Left lung (tissue), 10 donors: ENCODE data around the gene HIBADH. TPM values are rescaled to one million over a fixed set of nuclear protein-coding genes. Genes with fewer than 3 reads are reported as not detected.

Experiments
- ATAC-seq: fragments of 200-7000 bp; cut with Tn5 transposase; one replicate; pipeline ENCODE4 v1.9.1; 2020; ENCODE audit warnings: moderate library complexity
- DNase-seq, 4 donors: peaks; one replicate each; pipeline ENCODE4 v3.0.0-alpha.2; 2013 to 2020
- H3K27ac ChIP-seq, 2 donors: fragments of 200-600 bp; sonication (generic) in 1 of 2; one replicate each; pipeline versions ENCODE4 v1.5.0 to v1.8.0; 2020 to 2021
- H3K27me3 ChIP-seq, 2 donors: fragments of 200-600 bp; sonication (generic) in 1 of 2; one replicate each; pipeline versions ENCODE4 v1.5.0 to v1.8.0; 2020 to 2021
- H3K36me3 ChIP-seq, 2 donors: fragments of 200-600 bp; sonication (generic) in 1 of 2; one replicate each; pipeline versions ENCODE4 v1.5.0 to v1.8.0; 2020 to 2021
- H3K4me1 ChIP-seq, 2 donors: fragments of 200-600 bp; one replicate each; pipeline ENCODE4 v1.8.0; 2021
- H3K4me3 ChIP-seq, 2 donors: fragments of 200-600 bp; sonication (generic) in 1 of 2; one replicate each; pipeline versions ENCODE4 v1.5.0 to v1.8.0; 2020 to 2021; ENCODE audit warnings: mild to moderate bottlenecking in 1 of 2
- H3K9me3 ChIP-seq, 2 donors: fragments of 200-600 bp; sonication (generic) in 1 of 2; one replicate each; pipeline versions ENCODE4 v1.5.0 to v1.8.0; 2020 to 2021
- CTCF ChIP-seq, 2 donors: fragments of 200-600 bp; sonication (generic) in 1 of 2; IDR thresholded peaks; one replicate each; pipeline versions ENCODE4 v1.5.0 to v1.8.0; 2021; ENCODE audit warnings: antibody characterized with exemption in 2 of 2
- intact Hi-C, 2 donors: fragments of 100-400 bp; cut with DNase I; formaldehyde crosslinking; loops; one replicate each; pipeline versions ENCODE4 v1.11.2 to v1.14.2; 2022
- polyA plus RNA-seq, 6 donors: library from polyadenylated mRNA; unstranded; fragments of 120-200 nt; gene quantifications; one replicate each; pipeline ENCODE4 v1.2.1, GENCODE V29; 2013; ENCODE audit not compliant: insufficient read length in 6 of 6
- total RNA-seq, 2 donors: library from RNA; stranded (reverse); fragmentation: NEBNext Ultra II Directional; extraction: Animal tissue kit (Norgen Biotek cat#: 25700); gene quantifications; one replicate each; pipeline ENCODE4 v1.2.1, GENCODE V29; 2021
- donor health status: DM: no; HTN: yes; CAD: no.
- donor health status: DM: no; HTN: no; CAD: no.

The HIBADH gene
- total and polyA plus RNA-seq, 8 donors = 20.8 to 63.3 (median 49.4) TPM

DNA sequence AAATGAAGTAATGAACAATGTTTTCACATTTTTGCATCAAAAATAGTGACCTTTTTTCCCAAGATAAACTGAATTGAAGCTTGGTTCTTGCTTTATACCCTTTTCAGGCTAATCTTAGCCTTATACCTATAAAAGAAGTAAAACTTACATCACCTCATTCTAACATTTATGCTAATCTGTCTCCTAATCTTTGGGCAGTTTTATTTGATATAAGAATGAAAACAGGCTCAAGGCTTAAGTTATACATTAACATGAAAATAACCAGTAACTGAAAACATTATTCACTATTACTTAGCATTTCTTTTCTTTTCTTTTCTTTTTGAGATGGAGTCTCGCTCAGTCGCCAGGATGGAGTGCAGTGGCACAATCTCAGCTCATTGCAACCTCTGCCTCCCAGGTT lies 113.1 kb downstream of the HIBADH start:
- H3K27me3 ChIP-seq = no peaks in the 10 kb centered on the region
- DNase-seq = no peak
- TF ChIP-seq CTCF (IDR thresholded peaks at IDR 0.05) = no peak
- no peaks in the 10 kb centered on the region for H3K36me3 ChIP-seq
- no peaks in the 10 kb centered on the region for H3K4me1 ChIP-seq
- no peak overlapping the region for H3K27ac ChIP-seq
- no peak overlapping the region for H3K4me3 ChIP-seq
- no peaks in the 10 kb centered on the region for H3K9me3 ChIP-seq
- intact Hi-C loops = no loop called here
- no peak for ATAC-seq

DNA sequence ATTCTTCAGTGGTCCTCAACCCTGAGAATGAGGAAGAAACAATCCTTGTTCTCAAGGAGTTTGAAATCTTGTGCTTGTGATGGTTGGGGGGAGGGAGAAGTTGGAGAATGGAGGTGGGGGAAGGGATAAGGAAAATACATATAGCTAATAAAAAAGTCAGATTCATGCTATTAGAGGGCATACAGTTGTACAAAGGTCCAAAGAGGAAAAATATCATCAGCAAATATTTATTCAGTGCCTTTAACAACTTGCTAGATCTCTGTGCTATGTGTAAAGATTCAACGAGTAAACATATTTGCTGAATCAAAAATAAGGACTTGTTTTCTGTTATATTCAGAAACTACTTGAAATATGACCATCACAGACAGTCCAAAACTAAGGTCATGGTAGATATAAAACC lies 114.4 kb downstream of the HIBADH start:
- Histone ChIP-seq H3K27ac (no peak overlapping the region), H3K27me3 (no peaks in the 10 kb centered on the region), H3K4me3 (no peak overlapping the region), H3K9me3 (no peaks in the 10 kb centered on the region), H3K36me3 (no peaks in the 10 kb centered on the region), H3K4me1 (no peaks in the 10 kb centered on the region)
- no peak for TF ChIP-seq CTCF (IDR thresholded peaks at IDR 0.05)
- no peak for DNase-seq
- ATAC-seq = no peak
- intact Hi-C loops = no loop called here

- intact Hi-C loops = no loop called here
- ATAC-seq = no peak
- Histone ChIP-seq H3K27ac (no peak overlapping the region), H3K27me3 (no peaks in the 10 kb centered on the region), H3K36me3 (no peaks in the 10 kb centered on the region), H3K4me3 (no peak overlapping the region), H3K9me3 (no peaks in the 10 kb centered on the region), H3K4me1 (no peaks in the 10 kb centered on the region)
- DNase-seq = no peak
- TF ChIP-seq CTCF (IDR thresholded peaks at IDR 0.05) = no peak
Observed at GRCh38 chr7:27547401-27547800, 115.3 kb downstream of the HIBADH start.

GRCh38 chr7:27546610-27547009 lies 116.1 kb downstream of the HIBADH start:
- TF ChIP-seq CTCF (IDR thresholded peaks at IDR 0.05) = no peak
- intact Hi-C loops = no loop called here
- DNase-seq (no peak), ATAC-seq (no peak)
- Histone ChIP-seq H3K27me3 (no peaks in the 10 kb centered on the region), H3K27ac (no peak overlapping the region), H3K4me3 (no peak overlapping the region), H3K9me3 (peaks cover 0 to 1% of the 10 kb centered on the region in 2 donors), H3K4me1 (no peaks in the 10 kb centered on the region), H3K36me3 (peaks cover 0 to 2% of the 10 kb centered on the region in 2 donors)

- no peak for ATAC-seq
- H3K27ac ChIP-seq = no peak overlapping the region
- intact Hi-C loops = no loop called here
- H3K9me3 ChIP-seq = no peaks in the 10 kb centered on the region
- peaks cover 0 to 6% of the 10 kb centered on the region in 2 donors for H3K36me3 ChIP-seq
- DNase-seq = no peak
- no peak for TF ChIP-seq CTCF (IDR thresholded peaks at IDR 0.05)
- no peaks in the 10 kb centered on the region for H3K4me1 ChIP-seq
- H3K4me3 ChIP-seq = no peak overlapping the region
- H3K27me3 ChIP-seq = no peaks in the 10 kb centered on the region
Observed at GRCh38 chr7:27535795-27536194, 126.9 kb downstream of the HIBADH start.
